Measurements from ENCODE around the gene DPM1. TPM values are rescaled to one million over a fixed set of nuclear protein-coding genes. Genes with fewer than 3 reads are reported as not detected.

DPM1 gene
- 70.6 to 86.5 TPM (median 75.2 TPM) in 5 replicates for total RNA-seq (2022; extraction: Qiagen RNA extraction; ENCODE audit: low read depth)

GRCh38 chr20:50957798-50958614 is at the start of gene DPM1:
Gene DPM1 (minus strand): TSS chr20:50958532. CDS start chr20:50958523, 9 bp downstream.

GRCh38 chr20:50958615-50959542 is 547 bp upstream of the DPM1 start, which contains the start of gene MOCS3:
Gene MOCS3 (plus strand): TSS chr20:50958818. CDS start chr20:50958843, 25 bp downstream.

GRCh38 chr20:50931306-50932015 is 26.9 kb downstream of the DPM1 start, which contains the start of gene ADNP:
Gene ADNP (minus strand): TSS chr20:50931437. CDS start chr20:50903996, 27,441 bp downstream.

Other genes starting within 250 kb of the DPM1 start
- gene PARD6B, start 227.0 kb downstream of the DPM1 start, total RNA-seq (2022; extraction: Qiagen RNA extraction; ENCODE audit: low read depth): 2.7 to 4.6 TPM (median 3.1 TPM) in 5 replicates
- gene BCAS4, start 163.5 kb downstream of the DPM1 start, total RNA-seq (2022; extraction: Qiagen RNA extraction; ENCODE audit: low read depth): 24.9 to 31.9 TPM (median 29.9 TPM) in 5 replicates
- 43.8 to 50.5 TPM (median 45.7 TPM) in 5 replicates for gene ADNP, start 27.1 kb downstream of the DPM1 start, total RNA-seq (2022; extraction: Qiagen RNA extraction; ENCODE audit: low read depth)
- gene MOCS3, start 286 bp upstream of the DPM1 start, total RNA-seq (2022; extraction: Qiagen RNA extraction; ENCODE audit: low read depth): 6.0 to 6.6 TPM (median 6.4 TPM) in 5 replicates
- 15.5 to 27.0 TPM (median 18.8 TPM) in 5 replicates for gene KCNG1, start 64.6 kb upstream of the DPM1 start, total RNA-seq (2022; extraction: Qiagen RNA extraction; ENCODE audit: low read depth)